ENCODE data around the gene NDUFA3. TPM values are rescaled to one million over a fixed set of nuclear protein-coding genes. Genes with fewer than 3 reads are reported as not detected.

NDUFA3 gene
- total RNA-seq, 1 experiment from 2014 or later = 59.8 TPM

DNA sequence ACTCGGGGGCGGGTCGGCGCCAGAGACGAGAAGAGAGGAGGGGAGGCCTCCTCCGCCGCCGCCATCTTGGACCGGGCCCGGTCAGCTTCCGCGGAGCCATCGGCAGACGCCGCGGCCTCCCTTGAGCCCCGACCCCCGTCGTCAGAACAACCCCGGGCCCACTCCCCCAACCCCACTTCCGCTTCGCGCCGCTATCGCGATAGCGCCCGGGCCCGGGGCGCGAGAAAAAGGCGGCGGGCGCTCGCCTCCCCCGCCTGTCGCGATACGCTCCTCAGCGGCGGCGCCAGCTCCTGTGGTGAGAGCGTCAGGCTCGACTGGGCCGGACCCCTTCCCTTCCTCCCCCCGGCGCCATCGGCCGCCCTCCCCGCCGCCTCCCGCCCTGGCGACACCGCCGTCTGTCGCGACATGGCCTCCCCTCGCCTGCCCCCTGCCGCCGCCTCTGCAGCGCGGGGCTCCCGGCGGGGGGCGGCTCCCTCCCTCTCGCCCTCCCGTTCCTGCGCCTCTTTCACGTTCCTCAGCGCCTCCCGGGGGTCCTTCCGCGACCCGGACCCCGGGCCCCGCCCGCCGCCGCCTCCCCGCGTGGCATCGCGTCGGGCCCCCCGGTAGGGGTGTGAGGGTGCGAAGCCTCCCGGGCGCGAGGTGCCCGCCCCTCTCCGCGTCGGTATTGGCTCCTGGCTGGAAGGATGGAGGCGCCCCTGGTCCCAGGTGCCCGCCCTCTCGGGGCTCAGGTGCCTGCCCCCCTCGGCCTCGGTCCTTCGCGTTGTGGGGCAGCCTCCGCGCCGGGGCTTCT, 35.2 kb downstream of the NDUFA3 start, which contains the start of gene CNOT3:
Gene CNOT3, plus strand, starts transcription at position 64 of the 790 bp plus-strand sequence. CDS start 5,217 bp downstream, outside the sequence.
- no peak for DNase-seq (ENCODE audit: low read depth)

DNA sequence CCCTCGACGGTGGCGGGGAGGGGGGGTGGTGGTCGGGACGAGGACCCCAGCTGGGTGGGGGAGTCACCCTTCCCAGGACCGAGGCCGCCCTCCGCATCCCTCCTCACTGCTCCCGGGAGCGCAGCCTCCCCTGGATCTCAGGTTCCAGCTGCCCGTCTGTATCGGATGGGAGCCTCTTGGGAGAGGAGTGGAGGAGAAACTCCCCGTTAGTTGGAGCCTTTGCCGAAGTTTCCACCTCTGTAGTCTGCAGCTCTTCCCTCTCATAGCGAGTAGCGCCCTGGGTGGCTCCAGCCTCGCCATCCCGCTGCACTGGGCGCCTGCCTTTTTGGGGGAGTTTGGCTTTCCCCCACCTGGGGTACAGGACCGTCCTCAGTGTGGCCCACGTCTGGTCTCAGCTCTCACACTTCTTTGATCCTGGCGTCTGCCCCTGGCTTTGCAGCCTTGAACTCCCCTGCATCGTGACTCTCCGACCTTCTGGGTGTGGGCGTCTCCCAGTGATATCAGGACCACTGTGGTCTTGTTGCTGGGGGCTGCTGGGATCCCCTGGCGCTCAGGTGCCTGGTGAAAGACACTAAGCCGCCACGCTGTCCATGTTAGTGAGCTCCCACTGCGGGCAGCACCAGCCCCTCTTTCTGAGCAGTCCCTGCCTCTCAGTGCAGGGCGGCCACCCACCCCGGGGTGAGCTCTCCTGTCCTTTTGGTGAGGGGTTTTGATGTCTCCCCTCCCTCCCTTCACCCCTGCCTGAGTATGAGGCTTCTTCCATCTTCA, 36.0 kb downstream of the NDUFA3 start:
- no peak for DNase-seq (ENCODE audit: low read depth)

DNA sequence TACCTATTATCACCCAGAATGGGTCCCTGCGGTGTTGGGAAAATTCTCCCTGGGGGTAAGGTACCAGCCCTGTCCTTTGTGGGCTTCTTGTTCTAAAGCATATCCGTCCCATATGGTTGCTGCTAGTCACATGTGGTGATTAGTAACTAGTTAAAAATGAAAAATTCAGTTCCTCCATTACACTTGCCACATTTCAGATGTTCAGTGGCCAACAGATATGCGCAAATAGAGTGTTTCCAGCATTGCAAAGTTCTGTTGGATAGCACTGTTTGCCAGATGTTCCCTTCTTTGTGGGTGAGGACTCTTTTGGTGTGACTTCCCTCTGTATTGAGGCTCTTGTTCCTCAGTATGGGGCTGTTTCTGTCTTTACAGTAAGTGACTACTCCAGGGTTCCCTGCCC, 38.7 kb downstream of the NDUFA3 start:
- no peak for DNase-seq (ENCODE audit: low read depth)

DNA sequence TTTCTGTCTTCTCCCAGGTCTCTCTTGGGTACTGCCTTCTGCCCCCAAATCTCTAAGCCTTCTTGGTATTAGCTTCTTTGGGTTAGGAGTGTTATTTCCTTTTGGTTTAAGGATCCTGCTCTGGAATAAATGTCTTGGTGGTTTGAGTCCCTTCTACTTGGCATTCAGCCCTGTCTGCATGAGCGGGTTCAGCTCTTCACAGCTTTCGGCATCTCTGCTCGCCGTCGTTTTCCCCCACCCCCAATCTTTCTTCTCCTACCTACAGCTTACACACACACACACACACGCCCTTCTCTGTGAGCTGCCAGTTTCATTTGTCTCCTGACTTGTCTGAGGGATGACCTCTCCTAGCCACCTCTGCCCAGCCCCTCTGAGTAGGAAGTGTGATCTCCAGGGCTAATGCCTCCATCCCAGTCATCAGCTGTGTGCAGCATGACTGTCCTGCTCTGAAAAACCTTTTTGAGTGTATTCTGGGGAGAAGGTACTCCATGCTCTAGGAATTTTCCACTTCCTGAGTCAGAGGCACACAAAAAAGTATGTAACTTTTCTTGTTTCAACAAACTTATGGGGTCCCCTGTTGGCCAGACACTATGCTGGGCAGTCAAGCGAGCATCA, 39.6 kb downstream of the NDUFA3 start:
- no peak for DNase-seq (ENCODE audit: low read depth)

DNA sequence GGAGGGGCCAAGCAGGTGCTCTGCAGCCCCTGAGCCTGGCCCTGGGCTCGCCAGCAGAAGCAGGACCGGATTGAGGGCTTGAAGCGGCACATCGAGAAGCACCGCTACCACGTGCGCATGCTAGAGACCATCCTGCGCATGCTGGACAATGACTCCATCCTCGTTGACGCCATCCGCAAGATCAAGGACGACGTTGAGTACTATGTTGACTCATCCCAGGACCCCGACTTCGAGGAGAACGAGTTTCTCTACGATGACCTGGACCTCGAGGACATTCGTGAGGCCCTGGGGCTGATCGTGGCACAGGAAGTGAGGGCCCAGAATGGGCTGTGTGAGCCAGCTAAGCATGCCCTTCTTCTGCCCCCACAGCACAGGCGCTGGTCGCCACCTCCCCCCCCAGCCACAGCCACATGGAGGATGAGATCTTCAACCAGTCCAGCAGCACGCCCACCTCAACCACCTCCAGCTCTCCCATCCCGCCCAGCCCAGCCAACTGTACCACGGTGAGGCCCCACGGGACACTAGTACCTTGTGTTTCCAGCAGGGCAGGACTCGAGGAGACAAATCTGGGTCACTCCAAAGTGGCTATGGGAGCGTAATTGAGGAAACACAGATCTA, 43.0 kb downstream of the NDUFA3 start:
- DNase-seq (ENCODE audit: low read depth) = no peak

DNA sequence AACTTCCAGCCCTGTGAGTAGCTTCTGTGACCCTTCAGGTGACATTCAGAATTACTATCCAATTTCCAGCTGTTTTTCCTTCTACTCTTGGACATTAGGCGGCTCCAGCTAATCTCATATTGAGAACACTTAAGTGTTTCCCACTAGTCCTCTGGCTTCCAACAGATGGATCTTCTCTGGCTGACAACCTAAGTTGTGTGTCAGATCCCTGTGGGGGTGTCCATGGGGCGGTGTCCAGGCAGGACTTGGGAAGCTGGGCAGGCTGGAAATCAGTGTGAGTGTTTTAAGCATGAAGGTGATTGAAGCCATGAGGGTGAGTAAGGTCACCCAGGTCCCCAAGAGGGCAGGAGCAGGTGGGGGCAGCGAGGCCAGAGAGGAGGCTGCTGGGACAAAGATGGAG, 45.0 kb downstream of the NDUFA3 start:
- DNase-seq (ENCODE audit: low read depth) = no peak

DNA sequence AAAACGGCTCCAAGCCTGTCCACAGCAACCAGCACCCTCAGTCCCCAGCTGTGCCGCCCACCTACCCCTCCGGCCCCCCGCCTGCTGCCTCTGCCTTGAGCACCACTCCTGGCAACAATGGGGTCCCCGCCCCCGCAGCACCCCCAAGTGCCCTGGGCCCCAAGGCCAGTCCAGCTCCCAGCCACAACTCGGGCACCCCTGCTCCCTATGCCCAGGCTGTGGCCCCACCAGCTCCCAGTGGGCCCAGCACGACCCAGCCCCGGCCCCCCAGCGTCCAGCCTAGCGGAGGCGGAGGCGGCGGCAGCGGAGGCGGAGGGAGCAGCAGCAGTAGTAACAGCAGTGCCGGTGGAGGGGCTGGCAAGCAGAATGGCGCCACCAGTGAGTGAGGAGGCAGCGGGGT, 45.5 kb downstream of the NDUFA3 start:
- DNase-seq (ENCODE audit: low read depth) = no peak

DNA sequence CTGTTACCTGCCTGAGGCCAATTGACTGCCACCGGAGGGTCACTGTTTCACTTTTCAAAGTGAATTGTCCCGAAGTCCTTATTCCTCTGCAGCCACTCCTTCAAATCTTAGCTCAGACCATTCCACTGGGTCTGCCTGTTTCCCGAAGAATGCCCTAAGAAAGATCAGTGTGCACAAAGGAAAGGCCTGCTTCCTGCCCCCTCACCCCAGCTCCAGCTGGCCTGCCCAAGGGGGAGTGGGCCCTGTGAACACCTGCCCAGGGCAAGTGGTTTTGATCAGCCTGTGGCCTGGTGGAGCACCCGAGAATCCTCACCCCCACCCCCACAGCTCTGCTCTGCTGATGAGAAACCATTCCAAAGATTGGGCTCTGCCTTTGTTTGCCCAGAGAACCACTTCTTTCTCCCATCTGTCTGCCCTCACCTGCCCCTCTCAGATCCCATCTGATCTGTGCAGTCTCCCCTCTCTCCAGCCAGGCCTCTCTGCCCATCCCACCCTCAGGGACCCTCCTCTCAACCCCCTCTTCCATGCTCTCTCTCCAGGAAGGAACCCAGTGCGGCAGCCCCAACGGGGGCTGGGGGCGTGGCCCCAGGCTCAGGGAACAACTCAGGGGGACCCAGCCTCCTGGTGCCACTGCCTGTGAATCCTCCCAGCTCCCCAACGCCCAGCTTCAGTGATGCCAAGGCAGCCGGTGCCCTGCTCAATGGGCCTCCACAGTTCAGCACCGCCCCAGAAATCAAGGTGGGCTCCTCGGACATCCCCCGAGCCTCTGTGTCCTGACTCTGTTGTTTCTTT, 46.6 kb downstream of the NDUFA3 start:
- DNase-seq (ENCODE audit: low read depth) = no peak

DNA sequence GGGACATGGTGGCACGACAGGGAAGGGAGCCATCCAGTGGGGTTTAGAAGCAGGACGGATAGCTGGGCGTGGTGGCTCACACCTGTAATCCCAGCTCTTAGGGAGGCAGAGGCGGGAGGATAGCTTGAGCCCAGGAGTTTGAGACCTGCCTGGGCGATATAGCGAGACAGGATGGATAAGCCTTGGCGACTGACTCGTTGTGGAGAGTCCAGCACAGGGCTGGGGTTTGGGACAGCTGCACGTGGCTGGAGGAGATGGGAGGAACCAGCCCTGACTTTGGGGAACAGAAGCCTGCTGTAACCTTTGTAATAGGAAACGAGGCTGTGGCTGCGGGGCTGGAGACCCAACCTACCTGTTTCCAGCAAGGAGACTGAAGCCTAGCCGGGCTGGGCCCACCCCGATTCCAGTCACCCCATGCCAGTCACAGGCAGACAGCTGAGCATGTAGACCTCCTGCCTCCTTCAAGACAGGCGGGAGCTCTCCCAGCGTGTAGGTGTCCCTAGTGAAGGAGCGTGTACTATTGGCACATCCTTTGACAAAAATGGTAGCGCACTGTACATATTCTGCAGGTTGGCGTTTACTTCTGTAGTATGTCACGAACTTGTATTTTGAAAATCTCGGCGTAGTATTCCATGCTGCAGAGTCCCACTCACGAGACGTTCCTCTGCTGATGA, 48.8 kb downstream of the NDUFA3 start:
- DNase-seq (ENCODE audit: low read depth) = no peak

DNA sequence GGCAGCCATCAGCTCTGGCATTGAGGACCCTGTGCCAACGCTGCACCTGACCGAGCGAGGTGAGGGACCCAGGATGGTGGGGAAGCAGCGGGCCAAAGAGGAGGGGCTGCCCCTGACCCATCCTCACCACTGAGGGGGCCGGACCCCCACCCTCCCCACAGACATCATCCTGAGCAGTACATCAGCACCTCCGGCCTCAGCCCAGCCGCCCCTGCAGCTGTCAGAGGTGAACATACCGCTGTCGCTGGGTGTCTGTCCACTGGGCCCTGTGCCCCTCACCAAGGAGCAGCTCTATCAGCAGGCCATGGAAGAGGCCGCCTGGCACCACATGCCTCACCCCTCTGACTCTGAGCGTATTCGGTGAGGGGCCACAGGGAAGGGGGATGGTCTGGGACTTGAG, 49.6 kb downstream of the NDUFA3 start:
- DNase-seq (ENCODE audit: low read depth) = no peak

DNA sequence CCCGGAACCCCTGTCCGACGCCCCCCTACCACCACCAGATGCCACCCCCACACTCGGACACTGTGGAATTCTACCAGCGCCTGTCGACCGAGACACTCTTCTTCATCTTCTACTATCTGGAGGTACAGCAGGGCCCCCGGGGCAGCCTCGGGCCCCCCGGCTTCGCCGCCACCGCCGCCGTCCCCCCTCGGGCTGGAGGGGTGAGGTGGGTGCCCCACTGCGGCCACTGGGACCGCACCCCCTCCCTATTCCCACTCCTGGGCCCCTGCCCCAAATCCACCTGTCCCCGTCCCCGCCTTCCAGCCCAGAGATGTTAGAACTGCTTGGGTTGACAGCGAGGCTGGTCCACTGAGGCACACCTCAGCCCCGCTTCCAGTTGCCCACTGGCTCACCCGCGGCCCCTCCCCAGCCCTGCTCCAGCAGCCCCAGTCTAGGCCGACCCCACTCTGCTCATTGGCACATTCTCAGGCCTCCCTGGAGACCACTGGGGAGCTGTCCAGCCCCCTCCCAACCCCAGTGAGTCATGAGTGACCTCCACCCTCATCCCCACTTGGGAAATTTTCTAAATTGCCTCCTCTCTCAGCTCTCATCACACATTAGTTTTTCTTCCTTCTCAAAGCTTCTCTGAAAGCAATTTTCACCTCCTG, 50.3 kb downstream of the NDUFA3 start:
- DNase-seq (ENCODE audit: low read depth) = no peak

DNA sequence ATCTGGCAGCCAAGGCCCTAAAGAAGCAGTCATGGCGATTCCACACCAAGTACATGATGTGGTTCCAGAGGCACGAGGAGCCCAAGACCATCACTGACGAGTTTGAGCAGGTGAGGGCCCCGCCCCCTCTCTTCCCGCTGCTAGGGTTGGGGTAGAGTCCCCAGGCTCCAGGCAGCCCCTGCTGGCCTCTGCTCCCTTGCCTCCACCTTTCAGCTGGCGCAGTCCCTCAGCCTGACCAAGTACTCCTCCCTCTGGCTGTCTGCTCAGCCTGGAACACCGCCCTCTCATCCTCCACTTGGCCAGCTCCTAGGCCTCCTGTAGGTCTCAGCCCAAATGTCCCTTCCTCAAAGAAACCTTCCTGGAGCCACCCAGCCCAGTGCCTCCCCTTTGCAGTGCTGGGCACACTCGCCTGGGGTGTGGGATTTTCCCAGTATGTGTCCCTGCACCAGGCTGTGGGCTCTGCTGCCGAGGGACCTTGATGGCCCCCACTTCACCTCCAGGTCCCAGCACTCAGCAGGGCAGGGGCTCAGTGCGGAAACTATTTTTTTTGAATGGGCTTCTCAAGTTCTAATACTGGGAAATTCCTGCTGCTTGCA, 51.2 kb downstream of the NDUFA3 start:
- no peak for DNase-seq (ENCODE audit: low read depth)

DNA sequence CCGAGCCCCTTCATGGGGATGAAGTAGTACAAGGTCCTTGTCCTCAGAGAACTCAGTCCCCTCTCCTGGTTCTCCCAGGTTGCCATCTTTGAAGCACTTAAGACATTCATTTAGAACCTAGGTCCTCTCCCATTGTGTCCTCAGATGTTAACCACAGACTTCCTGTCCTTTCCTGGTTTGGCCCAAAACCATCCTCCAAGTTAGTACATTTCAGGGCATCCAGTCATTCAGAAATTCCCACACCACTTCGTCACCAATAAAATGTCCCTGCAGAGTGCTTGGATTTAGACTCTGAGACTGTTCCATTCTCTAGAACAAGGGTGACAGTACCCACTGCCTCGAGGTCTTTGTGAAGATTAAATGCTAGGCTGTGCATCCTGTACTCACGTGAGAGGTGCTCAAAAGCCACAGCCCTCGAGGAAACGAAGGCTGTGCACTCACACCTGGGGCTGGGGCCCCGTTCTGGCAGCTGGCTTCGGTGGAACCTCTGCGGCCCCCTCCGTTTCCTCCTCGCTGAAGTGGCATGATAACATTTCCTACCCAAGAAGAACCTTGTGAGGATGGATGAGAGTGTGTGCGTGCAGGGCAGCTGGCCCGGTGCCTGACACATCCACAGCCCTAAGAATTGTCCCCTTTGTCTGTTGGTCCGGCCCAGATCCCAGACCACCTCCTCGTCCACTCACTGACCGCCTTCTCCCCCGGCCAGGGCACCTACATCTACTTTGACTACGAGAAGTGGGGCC, 52.1 kb downstream of the NDUFA3 start:
- peak; percentile 82 for DNase-seq (ENCODE audit: low read depth)

DNA sequence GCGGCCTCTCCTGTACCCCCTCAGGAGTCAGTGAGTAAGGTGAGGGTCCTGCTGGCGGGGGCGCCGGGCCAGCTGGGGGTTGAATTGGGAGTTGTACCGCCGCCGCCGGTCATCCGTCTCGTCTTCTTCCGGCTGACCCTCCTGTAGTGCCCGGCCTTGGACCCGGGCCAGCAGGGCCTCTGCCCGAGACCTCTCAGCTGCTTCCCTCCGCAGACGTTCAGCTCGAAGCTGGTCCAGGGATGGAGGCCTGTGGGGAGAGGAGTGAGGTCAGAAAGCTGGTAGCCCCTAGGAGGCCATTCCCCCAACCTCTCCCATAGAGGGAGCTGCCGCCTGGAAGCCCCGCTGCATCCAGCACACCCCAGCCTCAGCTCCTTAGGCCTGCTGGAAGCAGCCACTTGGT, 53.0 kb downstream of the NDUFA3 start:
- no peak for DNase-seq (ENCODE audit: low read depth)

DNA sequence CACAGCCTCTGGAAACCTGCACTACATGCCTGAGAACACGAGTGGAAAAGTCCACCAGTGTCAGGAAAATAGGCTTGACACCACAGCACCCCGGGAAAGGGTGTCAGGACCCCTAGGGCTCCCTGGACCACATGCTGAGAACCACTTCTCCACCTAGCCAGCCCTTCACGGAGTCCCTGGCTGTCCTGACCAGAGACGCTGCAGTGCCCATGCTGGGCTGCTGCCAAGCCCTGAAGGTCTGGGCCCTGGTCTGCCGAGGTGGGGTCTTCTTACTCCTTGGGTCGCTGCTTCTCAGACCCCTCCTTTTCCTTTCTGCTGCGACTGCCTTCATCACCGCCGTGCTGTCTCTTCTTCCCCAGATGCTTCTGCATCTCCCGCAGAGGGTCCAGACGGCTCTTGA, 53.8 kb downstream of the NDUFA3 start:
- no peak for DNase-seq (ENCODE audit: low read depth)

DNA sequence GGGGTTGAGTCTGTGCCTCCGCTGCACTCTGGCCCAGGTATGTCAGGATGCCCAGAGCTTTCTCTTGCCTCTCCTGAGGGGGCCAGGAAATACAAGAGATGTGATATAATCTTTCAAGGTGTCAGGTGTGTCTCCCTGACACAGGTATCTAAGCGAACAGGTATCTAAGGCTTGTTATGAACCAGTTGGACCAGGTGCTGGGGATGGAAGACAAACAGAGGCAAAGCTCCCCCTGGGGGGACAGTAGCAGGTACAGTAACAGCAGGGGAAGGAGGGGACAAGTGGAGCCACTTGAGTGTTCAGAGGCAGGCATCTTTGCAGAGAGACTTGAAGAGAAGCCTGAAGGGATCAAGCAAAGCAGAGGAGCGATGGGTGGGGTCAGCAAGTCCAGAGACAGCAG, 54.3 kb downstream of the NDUFA3 start:
- no peak for DNase-seq (ENCODE audit: low read depth)
